ENCODE measurements around the gene PALMD. TPM values are rescaled to one million over a fixed set of nuclear protein-coding genes. Genes with fewer than 3 reads are reported as not detected.

Gene PALMD
- total RNA-seq, 2 donors from 2014 or later: 80.7 to 104 TPM

- DNase-seq (no peak), ATAC-seq (no peak)
- intact Hi-C loops (cut with DNase I): no loop called here
These were observed 29.4 kb downstream of the PALMD start for GRCh38 chr1:99675292-99675691.

GRCh38 chr1:99675994-99676393 lies 30.1 kb downstream of the PALMD start:
- DNase-seq (no peak), ATAC-seq (no peak)
- intact Hi-C loops (cut with DNase I): no loop called here

GRCh38 chr1:99676876-99677275 lies 31.0 kb downstream of the PALMD start:
- no peak for ATAC-seq
- intact Hi-C loops (cut with DNase I): no loop called here
- DNase-seq: no peak

GRCh38 chr1:99677416-99677815 lies 31.5 kb downstream of the PALMD start:
- no peak for DNase-seq
- peak; percentile 20 to 55 for ATAC-seq
- intact Hi-C loops (cut with DNase I): no loop called here

- DNase-seq (no peak), ATAC-seq (peak; percentile 53 to 87)
- intact Hi-C loops (cut with DNase I): loop anchor here in 1 of 2 donors (10.0 kb wide), 1 partner anchor 135 kb away; no protein-coding TSS in a partner anchor
These were observed 34.4 kb downstream of the PALMD start for GRCh38 chr1:99680270-99680669.

GRCh38 chr1:99681583-99681982 lies 35.7 kb downstream of the PALMD start:
- ATAC-seq (peak; percentile 31 to 43), DNase-seq (peak; percentile 40)
- intact Hi-C loops (cut with DNase I): loop anchor here in 1 of 2 donors (10.0 kb wide), 1 partner anchor 137 kb away; no protein-coding TSS in a partner anchor

GRCh38 chr1:99682291-99682751 lies 36.4 kb downstream of the PALMD start:
- intact Hi-C loops (cut with DNase I): loop anchor here in 1 of 2 donors (10.0 kb wide), 1 partner anchor 138 kb away; no protein-coding TSS in a partner anchor
- DNase-seq (no peak), ATAC-seq (no peak)

- intact Hi-C loops (cut with DNase I): loop anchor here in 1 of 2 donors (5.0 to 10.0 kb wide), 2 partner anchors 38 to 141 kb away; partner anchors contain the start of gene PALMD
- ATAC-seq (peak; percentile 90 to 94), DNase-seq (peak; percentile 86)
These were observed 39.7 kb downstream of the PALMD start for GRCh38 chr1:99685516-99686180.

- ATAC-seq (peak; percentile 23 to 38), DNase-seq (no peak)
- intact Hi-C loops (cut with DNase I): no loop called here
These were observed 45.3 kb downstream of the PALMD start for GRCh38 chr1:99691175-99691574.

GRCh38 chr1:99696616-99697015 lies 50.7 kb downstream of the PALMD start:
- no peak for DNase-seq
- ATAC-seq: no peak
- intact Hi-C loops (cut with DNase I): no loop called here

- ATAC-seq: no peak
- intact Hi-C loops (cut with DNase I): no loop called here
- no peak for DNase-seq
These were observed 51.7 kb downstream of the PALMD start for GRCh38 chr1:99697580-99697979.

- intact Hi-C loops (cut with DNase I): loop anchor here (5.0 to 10.0 kb wide), 3 partner anchors 213 to 905 kb away; no protein-coding TSS in a partner anchor
- ATAC-seq (no peak), DNase-seq (no peak)
These were observed 54.1 kb downstream of the PALMD start for GRCh38 chr1:99700020-99700419.

- DNase-seq (no peak), ATAC-seq (no peak)
- intact Hi-C loops (cut with DNase I): loop anchor here (5.0 to 10.0 kb wide), 3 partner anchors 215 to 907 kb away; no protein-coding TSS in a partner anchor
These were observed 56.3 kb downstream of the PALMD start for GRCh38 chr1:99702221-99702620.

GRCh38 chr1:99704356-99704816 lies 58.5 kb downstream of the PALMD start:
- DNase-seq: peak; percentile 34
- intact Hi-C loops (cut with DNase I): loop anchor here (5.0 to 10.0 kb wide), 3 partner anchors 217 to 910 kb away; no protein-coding TSS in a partner anchor
- ATAC-seq: peak in 1 of 2 donors; percentile 43

GRCh38 chr1:99705385-99705784 lies 59.5 kb downstream of the PALMD start:
- intact Hi-C loops (cut with DNase I): loop anchor here (5.0 to 10.0 kb wide), 4 partner anchors 221 to 958 kb away; no protein-coding TSS in a partner anchor
- no peak for ATAC-seq
- DNase-seq: no peak

GRCh38 chr1:99707535-99708142 lies 61.7 kb downstream of the PALMD start:
- intact Hi-C loops (cut with DNase I): loop anchor here (1.0 to 10.0 kb wide), 5 partner anchors 223 to 960 kb away; no protein-coding TSS in a partner anchor
- DNase-seq (peak; percentile 63), ATAC-seq (peak; percentile 77 to 80)

- ATAC-seq: no peak
These were observed 65.1 kb downstream of the PALMD start for GRCh38 chr1:99710994-99711393.

GRCh38 chr1:99713006-99713405 lies 67.1 kb downstream of the PALMD start:
- DNase-seq (no peak), ATAC-seq (no peak)
- intact Hi-C loops (cut with DNase I): no loop called here

More at GRCh38 chr1:99710994-99711393, 65.1 kb downstream of the PALMD start:
- intact Hi-C loops (cut with DNase I): no loop called here
- DNase-seq: no peak

- ATAC-seq: no peak
- DNase-seq: no peak
- intact Hi-C loops (cut with DNase I): no loop called here
These were observed 71.1 kb downstream of the PALMD start for GRCh38 chr1:99717005-99717404.

GRCh38 chr1:99723251-99723650 lies 77.3 kb downstream of the PALMD start:
- no peak for DNase-seq
- intact Hi-C loops (cut with DNase I): no loop called here
- ATAC-seq: no peak
